Liver (tissue), 9 donors: ENCODE data around the gene KCNMA1. TPM values are rescaled to one million over a fixed set of nuclear protein-coding genes. Genes with fewer than 3 reads are reported as not detected.

ENCODE experiments used
- DNase-seq: peaks from one replicate; pipeline ENCODE4 v3.0.0-alpha.2; 2017; ENCODE audit warnings: low spot score
- H3K27ac ChIP-seq, 2 donors: one replicate each; pipeline ENCODE4 v1.7.0; 2013; ENCODE audit warnings: inconsistent platforms in 2 of 2, low read length in 2 of 2, control low read depth in 1 of 2, low read depth in 1 of 2, mild to moderate bottlenecking in 1 of 2
- H3K27me3 ChIP-seq, 4 donors: one replicate each; pipeline versions ENCODE4 v1.6.1 to v1.7.0; 2013; ENCODE audit warnings: low read length in 3 of 4, inconsistent platforms in 1 of 4, mild to moderate bottlenecking in 1 of 4, moderate library complexity in 1 of 4; ENCODE audit not compliant: control insufficient read depth in 4 of 4, insufficient read depth in 4 of 4
- H3K36me3 ChIP-seq, 4 donors: one replicate each; pipeline versions ENCODE4 v1.6.1 to v1.7.0; 2013; ENCODE audit warnings: low read length in 3 of 4, mild to moderate bottlenecking in 3 of 4, low read depth in 1 of 4, moderate library complexity in 1 of 4; ENCODE audit not compliant: control insufficient read depth in 4 of 4, insufficient read depth in 3 of 4
- H3K4me1 ChIP-seq, 4 donors: one replicate each; pipeline versions ENCODE4 v1.6.1 to v1.7.0; 2013; ENCODE audit warnings: low read length in 3 of 4, mild to moderate bottlenecking in 3 of 4, moderate library complexity in 1 of 4; ENCODE audit not compliant: control insufficient read depth in 4 of 4, insufficient read depth in 4 of 4
- H3K4me3 ChIP-seq, 3 donors: one replicate each; pipeline versions ENCODE4 v1.6.1 to v1.7.0; 2013; ENCODE audit warnings: low read length in 3 of 3, control low read depth in 1 of 3, low read depth in 1 of 3, mild to moderate bottlenecking in 1 of 3
- H3K9ac ChIP-seq, 2 donors: one replicate each; pipeline ENCODE4 v1.7.0; 2013; ENCODE audit warnings: low read length in 2 of 2, mild to moderate bottlenecking in 2 of 2, moderate library complexity in 2 of 2, control low read depth in 1 of 2, low read depth in 1 of 2
- H3K9me3 ChIP-seq, 4 donors: one replicate each; pipeline versions ENCODE4 v1.6.1 to v1.7.0; 2013; ENCODE audit warnings: low read length in 3 of 4; ENCODE audit not compliant: control insufficient read depth in 4 of 4
- ATF3 ChIP-seq: IDR thresholded peaks from 2 replicates; pipeline ENCODE4 v1.6.1; 2016; ENCODE audit warnings: antibody characterized with exemption
- FOXA1 ChIP-seq: IDR thresholded peaks from 2 replicates; pipeline ENCODE4 v1.6.1; 2016; ENCODE audit warnings: antibody characterized with exemption
- FOXA2 ChIP-seq: IDR thresholded peaks from 2 replicates; pipeline ENCODE4 v1.6.1; 2016; ENCODE audit warnings: antibody characterized with exemption
- GABPA ChIP-seq, 2 donors: IDR thresholded peaks in 1 of 2; conservative IDR thresholded peaks in 1 of 2; 2 replicates each; pipeline ENCODE4 v1.6.1; 2016; ENCODE audit warnings: antibody characterized with exemption in 2 of 2, mild to moderate bottlenecking in 1 of 2, moderate library complexity in 1 of 2
- HNF4A ChIP-seq, 2 donors: conservative IDR thresholded peaks; 2 replicates each; pipeline ENCODE4 v1.6.1; 2016; ENCODE audit warnings: antibody characterized with exemption in 2 of 2, mild to moderate bottlenecking in 2 of 2
- HNF4G ChIP-seq: IDR thresholded peaks from 2 replicates; pipeline ENCODE4 v1.6.1; 2016; ENCODE audit warnings: antibody characterized with exemption
- JUND ChIP-seq, 2 donors: IDR thresholded peaks; 2 replicates each; pipeline ENCODE4 v1.6.1; 2016; ENCODE audit warnings: antibody characterized with exemption in 2 of 2
- NR2F2 ChIP-seq: IDR thresholded peaks from 2 replicates; pipeline ENCODE4 v1.6.1; 2016; ENCODE audit warnings: antibody characterized with exemption
- RAD21 ChIP-seq, 2 donors: IDR thresholded peaks; 2 replicates each; pipeline ENCODE4 v1.6.1; 2016; ENCODE audit warnings: antibody characterized with exemption in 2 of 2, mild to moderate bottlenecking in 2 of 2
- REST ChIP-seq: IDR thresholded peaks from 2 replicates; pipeline ENCODE4 v1.6.1; 2016; ENCODE audit warnings: antibody characterized with exemption, mild to moderate bottlenecking
- RXRA ChIP-seq, 2 donors: IDR thresholded peaks; 2 replicates each; pipeline ENCODE4 v1.6.1; 2017 to 2018; ENCODE audit warnings: antibody characterized with exemption in 2 of 2, mild to moderate bottlenecking in 1 of 2
- SP1 ChIP-seq: IDR thresholded peaks from 2 replicates; pipeline ENCODE4 v1.6.1; 2018; ENCODE audit warnings: antibody characterized with exemption, mild to moderate bottlenecking
- TAF1 ChIP-seq: conservative IDR thresholded peaks from 2 replicates; pipeline ENCODE4 v1.6.1; 2016; ENCODE audit warnings: antibody characterized with exemption, mild to moderate bottlenecking
- YY1 ChIP-seq: IDR thresholded peaks from 2 replicates; pipeline ENCODE4 v1.6.1; 2016; ENCODE audit warnings: antibody characterized with exemption, mild to moderate bottlenecking
- ZBTB33 ChIP-seq: IDR thresholded peaks from 2 replicates; pipeline ENCODE4 v1.6.1; 2016; ENCODE audit warnings: antibody characterized with exemption
- WGBS: extraction: QIAGEN DNeasy Blood & Tissue Kit; methylation state at CpG from one replicate; pipeline ENCODE4 v1.1.7; 2013; 5-methylcytosine and 5-hydroxymethylcytosine counted together
- polyA plus RNA-seq, 2 donors: library from polyadenylated mRNA; stranded (reverse) in 1 of 2; unstranded in 1 of 2; fragments of 200-250 nt in 1 of 2; fragments of >200 nt in 1 of 2; fragmentation: Nextera tagmentation in 1 of 2; extraction: Ambion mirVana in 1 of 2; gene quantifications; one replicate each; pipeline versions ENCODE4 v1.2.1 to v1.2.3, GENCODE V29; 2013 to 2015
- total RNA-seq, 2 donors: library from RNA; depleted of rRNA; stranded (reverse); fragments of >200 nt; gene quantifications; one replicate each; pipeline ENCODE4 v1.2.3, GENCODE V29; 2014
- TF ChIP-seq, protein P1 (sequence below): IDR thresholded peaks from 2 replicates; pipeline ENCODE4 v1.6.1; 2016; ENCODE audit warnings: antibody characterized with exemption
- TF ChIP-seq, protein P2 (sequence below): fragments of 150-350 bp; IDR thresholded peaks from 2 replicates; pipeline ENCODE4 v1.5.1; 2017; ENCODE audit warnings: improper control_type of control experiment, low read depth, low read length; ENCODE audit not compliant: missing input control
- donor health status: healthy.
- donor health status: healthy.
- donor health status: healthy.
- donor health status: healthy.
- donor health status: healthy.

Gene KCNMA1
- total and polyA plus RNA-seq, 4 donors: 2.5 to 9.7 (median 4.7) TPM

DNA sequence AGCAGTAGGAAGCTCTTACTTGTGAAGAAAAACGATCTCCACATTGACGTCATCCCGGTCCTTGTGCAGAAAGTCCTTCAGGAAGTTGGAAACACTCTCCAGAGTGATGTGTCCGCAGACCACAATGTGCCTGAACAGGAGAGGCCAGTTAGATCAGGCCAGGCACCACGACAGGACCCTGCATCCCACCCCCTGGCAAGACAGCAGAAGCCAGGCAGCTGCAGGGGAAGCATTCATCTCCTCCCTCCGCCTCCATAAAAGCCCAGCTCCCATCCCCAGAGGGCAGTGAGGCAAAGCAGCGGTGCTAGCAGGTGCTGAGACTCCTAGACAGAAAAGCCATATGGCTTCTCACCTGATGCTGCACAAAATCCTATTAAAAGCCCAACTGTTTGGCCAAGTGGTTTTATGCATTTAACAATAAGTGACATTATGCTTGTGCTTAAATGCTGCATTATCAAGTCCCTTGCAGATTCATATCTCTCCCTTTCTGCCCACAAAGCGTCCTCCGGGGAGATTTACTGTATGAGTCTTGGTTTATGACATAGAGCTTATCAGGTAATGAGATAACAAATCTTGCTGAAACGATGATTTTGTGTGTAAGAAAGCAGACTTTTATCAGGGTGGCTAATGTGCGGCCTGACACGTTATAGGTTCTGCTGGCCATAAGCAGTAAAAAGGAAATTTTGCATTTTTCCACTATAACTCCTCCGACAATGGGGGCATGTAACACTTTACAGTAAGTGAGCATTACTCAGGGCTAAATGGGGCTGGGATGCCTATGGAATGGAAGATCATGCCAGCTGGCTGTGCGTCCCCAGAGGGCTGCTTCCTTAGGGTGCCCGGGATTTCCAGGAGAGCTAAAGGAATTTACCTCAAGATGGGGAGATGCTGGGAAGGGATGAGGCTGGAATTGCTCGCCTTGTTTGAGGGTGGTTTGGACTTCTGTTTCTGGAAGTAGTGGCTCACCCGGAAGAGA is 546.9 kb downstream of the KCNMA1 start:
- no peak for TF ChIP-seq HNF4A (conservative IDR thresholded peaks at IDR 0.05)
- TF ChIP-seq FOXA1: no peak
- no peak for TF ChIP-seq RAD21 (IDR thresholded peaks at IDR 0.05)
- no peak for TF ChIP-seq RXRA (IDR thresholded peaks at IDR 0.05)
- no peak for TF ChIP-seq FOXA2
- TF ChIP-seq, protein P1, sequence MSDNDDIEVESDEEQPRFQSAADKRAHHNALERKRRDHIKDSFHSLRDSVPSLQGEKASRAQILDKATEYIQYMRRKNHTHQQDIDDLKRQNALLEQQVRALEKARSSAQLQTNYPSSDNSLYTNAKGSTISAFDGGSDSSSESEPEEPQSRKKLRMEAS: no peak
- TF ChIP-seq ATF3: no peak
- no peak for TF ChIP-seq SP1
- no peak for TF ChIP-seq JUND (IDR thresholded peaks at IDR 0.05)
- no peak for TF ChIP-seq HNF4G
- TF ChIP-seq YY1: no peak
- Histone ChIP-seq H3K27me3 (no peaks in the 10 kb centered on the region), H3K27ac (no peak overlapping the region), H3K9ac (no peak overlapping the region), H3K4me3 (no peak overlapping the region), H3K4me1 (no peaks in the 10 kb centered on the region), H3K9me3 (no peaks in the 10 kb centered on the region), H3K36me3 (peaks cover 0 to 18% (median 4%) of the 10 kb centered on the region in 4 donors)
- WGBS: 85% methylated on average over 17 of the region's 17 CpGs
- no peak for DNase-seq

DNA sequence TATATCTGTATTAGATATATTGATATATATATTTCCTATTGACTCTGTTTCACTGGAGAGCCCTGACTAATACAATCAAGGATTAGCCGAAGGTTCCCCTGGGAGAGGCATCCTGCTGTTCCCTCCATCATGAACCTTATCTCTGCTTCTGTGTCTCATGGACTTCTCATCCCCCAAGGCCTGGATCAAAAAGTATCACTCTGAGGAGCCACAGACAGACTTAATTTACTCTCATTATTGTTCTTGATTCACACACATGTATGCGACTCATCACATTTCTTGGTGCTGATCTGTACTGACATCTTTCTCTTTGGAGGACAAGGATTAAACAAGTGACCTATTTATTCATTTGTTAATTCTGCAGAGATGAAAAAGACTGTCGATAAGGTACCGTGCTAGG is 550.2 kb downstream of the KCNMA1 start:
- H3K4me1 ChIP-seq: no peaks in the 10 kb centered on the region
- H3K4me3 ChIP-seq: no peak overlapping the region
- no peaks in the 10 kb centered on the region for H3K9me3 ChIP-seq
- no peak overlapping the region for H3K9ac ChIP-seq
- over 99% methylated on average over 4 of the region's 4 CpGs for WGBS
- TF ChIP-seq GABPA (IDR thresholded peaks at IDR 0.05 in 1 of 2, conservative IDR thresholded peaks at IDR 0.05 in 1 of 2) (no peak), FOXA1 (no peak), YY1 (no peak), NR2F2 (no peak)
- no peak for DNase-seq
- H3K27me3 ChIP-seq: no peaks in the 10 kb centered on the region
- H3K36me3 ChIP-seq: peaks cover 0 to 18% (median 4%) of the 10 kb centered on the region in 4 donors
- H3K27ac ChIP-seq: no peak overlapping the region

DNA sequence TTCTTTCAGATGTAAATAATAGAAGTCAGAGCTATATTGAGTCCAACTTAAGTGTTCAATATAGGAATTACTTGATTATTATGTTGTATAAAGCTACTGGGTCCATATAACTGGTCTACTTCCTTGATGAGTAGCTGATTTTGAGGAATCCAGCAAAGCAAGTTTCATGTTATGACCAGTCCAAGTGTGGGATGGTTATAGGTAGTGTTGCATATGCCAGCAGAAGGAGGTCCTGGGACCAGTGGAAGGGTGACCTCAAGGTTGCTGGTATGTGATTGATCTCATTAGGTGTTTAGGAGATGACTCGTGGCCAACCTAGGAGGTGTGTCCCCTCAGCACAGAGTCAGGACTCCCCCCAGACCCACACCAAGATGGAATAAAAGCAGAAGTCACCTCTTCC is 551.5 kb downstream of the KCNMA1 start:
- no peaks in the 10 kb centered on the region for H3K4me1 ChIP-seq
- H3K36me3 ChIP-seq: peaks cover 0 to 16% (median 4%) of the 10 kb centered on the region in 4 donors
- no peaks in the 10 kb centered on the region for H3K9me3 ChIP-seq
- H3K27me3 ChIP-seq: no peaks in the 10 kb centered on the region
- no peak overlapping the region for H3K9ac ChIP-seq
- TF ChIP-seq JUND (IDR thresholded peaks at IDR 0.05) (no peak), ZBTB33 (no peak), REST (no peak), TAF1 (no peak), FOXA1 (no peak), RXRA (IDR thresholded peaks at IDR 0.05) (no peak), HNF4G (no peak), FOXA2 (no peak), GABPA (IDR thresholded peaks at IDR 0.05 in 1 of 2, conservative IDR thresholded peaks at IDR 0.05 in 1 of 2) (no peak), ATF3 (no peak), YY1 (no peak)
- TF ChIP-seq, protein P2, sequence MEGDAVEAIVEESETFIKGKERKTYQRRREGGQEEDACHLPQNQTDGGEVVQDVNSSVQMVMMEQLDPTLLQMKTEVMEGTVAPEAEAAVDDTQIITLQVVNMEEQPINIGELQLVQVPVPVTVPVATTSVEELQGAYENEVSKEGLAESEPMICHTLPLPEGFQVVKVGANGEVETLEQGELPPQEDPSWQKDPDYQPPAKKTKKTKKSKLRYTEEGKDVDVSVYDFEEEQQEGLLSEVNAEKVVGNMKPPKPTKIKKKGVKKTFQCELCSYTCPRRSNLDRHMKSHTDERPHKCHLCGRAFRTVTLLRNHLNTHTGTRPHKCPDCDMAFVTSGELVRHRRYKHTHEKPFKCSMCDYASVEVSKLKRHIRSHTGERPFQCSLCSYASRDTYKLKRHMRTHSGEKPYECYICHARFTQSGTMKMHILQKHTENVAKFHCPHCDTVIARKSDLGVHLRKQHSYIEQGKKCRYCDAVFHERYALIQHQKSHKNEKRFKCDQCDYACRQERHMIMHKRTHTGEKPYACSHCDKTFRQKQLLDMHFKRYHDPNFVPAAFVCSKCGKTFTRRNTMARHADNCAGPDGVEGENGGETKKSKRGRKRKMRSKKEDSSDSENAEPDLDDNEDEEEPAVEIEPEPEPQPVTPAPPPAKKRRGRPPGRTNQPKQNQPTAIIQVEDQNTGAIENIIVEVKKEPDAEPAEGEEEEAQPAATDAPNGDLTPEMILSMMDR: no peak
- no peak for DNase-seq
- H3K27ac ChIP-seq: no peak overlapping the region
- 88% methylated on average over 1 of the region's 1 CpG for WGBS
- no peak overlapping the region for H3K4me3 ChIP-seq
